Keratinocyte (primary cell): ENCODE results near the gene MTFP1.

ENCODE experiments used
- EZH2 ChIP-seq: IDR thresholded peaks from one replicate; pipeline ENCODE4 v1.6.1; 2012; ENCODE audit warnings: inconsistent platforms, mild to moderate bottlenecking, low read length, moderate library complexity
- TF ChIP-seq, protein P1 (sequence below), 3 experiments: IDR thresholded peaks in 1 of 3; conservative IDR thresholded peaks in 1 of 3; optimal IDR thresholded peaks in 1 of 3; 2 replicates in 2 of 3; 3 replicates in 1 of 3; pipeline versions ENCODE3 to v1.5.1; 2011; ENCODE audit warnings: low read length in 3 of 3, mild to moderate bottlenecking in 3 of 3, moderate library complexity in 2 of 3, control low read depth in 1 of 3, inconsistent platforms in 1 of 3; ENCODE audit not compliant: insufficient read depth in 2 of 3; ENCODE audit errors: extremely low read depth in 1 of 3

GRCh38 chr22:30398685-30399680, 26.6 kb upstream of the MTFP1 start:
- TF ChIP-seq, protein P1, sequence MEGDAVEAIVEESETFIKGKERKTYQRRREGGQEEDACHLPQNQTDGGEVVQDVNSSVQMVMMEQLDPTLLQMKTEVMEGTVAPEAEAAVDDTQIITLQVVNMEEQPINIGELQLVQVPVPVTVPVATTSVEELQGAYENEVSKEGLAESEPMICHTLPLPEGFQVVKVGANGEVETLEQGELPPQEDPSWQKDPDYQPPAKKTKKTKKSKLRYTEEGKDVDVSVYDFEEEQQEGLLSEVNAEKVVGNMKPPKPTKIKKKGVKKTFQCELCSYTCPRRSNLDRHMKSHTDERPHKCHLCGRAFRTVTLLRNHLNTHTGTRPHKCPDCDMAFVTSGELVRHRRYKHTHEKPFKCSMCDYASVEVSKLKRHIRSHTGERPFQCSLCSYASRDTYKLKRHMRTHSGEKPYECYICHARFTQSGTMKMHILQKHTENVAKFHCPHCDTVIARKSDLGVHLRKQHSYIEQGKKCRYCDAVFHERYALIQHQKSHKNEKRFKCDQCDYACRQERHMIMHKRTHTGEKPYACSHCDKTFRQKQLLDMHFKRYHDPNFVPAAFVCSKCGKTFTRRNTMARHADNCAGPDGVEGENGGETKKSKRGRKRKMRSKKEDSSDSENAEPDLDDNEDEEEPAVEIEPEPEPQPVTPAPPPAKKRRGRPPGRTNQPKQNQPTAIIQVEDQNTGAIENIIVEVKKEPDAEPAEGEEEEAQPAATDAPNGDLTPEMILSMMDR (optimal IDR thresholded peaks at IDR 0.05 in 1 of 3, IDR thresholded peaks at IDR 0.05 in 1 of 3, conservative IDR thresholded peaks at IDR 0.05 in 1 of 3; ENCODE audit: extremely low read depth in 1 of 3, insufficient read depth in 2 of 3, low read length in 3 of 3): no peak
- TF ChIP-seq EZH2: no peak
